Measurements from ENCODE around the gene POLR3F. TPM values are rescaled to one million over a fixed set of nuclear protein-coding genes. Genes with fewer than 3 reads are reported as not detected.
"Not testable (repeated sequence)": the region's sequence is repeated elsewhere in the genome, so short reads cannot be mapped to it uniquely, and the experiment has no call there.

The POLR3F gene, protein sequence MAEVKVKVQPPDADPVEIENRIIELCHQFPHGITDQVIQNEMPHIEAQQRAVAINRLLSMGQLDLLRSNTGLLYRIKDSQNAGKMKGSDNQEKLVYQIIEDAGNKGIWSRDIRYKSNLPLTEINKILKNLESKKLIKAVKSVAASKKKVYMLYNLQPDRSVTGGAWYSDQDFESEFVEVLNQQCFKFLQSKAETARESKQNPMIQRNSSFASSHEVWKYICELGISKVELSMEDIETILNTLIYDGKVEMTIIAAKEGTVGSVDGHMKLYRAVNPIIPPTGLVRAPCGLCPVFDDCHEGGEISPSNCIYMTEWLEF
- total RNA-seq: 30.7 TPM

DNA sequence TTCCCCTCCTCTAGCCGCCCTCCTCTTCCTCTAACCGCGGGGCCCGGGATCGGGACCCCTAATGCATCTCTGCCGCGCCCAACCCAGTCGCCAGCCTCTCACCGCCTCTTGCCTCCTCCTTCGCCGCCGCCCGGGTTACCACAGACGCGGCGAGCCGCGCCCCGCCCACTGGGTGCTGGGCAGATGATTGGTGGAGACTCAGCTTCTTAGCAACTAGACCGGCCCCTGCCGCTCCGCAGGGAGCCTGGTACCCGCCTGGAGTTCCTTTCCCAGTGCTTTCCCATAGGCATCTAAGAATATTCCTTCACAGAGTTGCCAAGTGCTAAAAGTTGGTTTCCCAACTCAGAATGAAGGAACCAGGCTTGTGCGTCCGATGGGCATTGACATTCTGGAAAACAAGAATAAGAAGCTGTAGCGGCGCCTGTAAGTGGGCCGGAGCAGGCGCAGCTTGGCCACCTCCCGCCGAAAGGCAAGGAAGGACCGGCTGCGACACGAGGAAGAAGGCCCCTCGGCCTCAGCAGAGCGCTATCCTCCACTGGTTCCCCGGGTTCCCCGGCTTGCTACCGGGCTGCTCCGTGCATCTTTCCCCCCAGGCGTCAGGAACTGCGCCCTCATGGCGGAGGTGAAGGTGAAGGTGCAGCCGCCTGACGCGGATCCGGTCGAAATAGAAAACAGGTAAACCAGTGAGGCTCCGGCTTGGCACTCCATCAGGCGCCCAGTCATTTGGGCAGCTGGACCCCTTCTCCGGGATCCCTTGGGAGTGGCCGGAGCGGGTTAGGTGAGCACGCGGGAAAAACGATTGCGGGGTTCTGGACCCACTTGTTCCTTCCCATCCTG is at the start of gene POLR3F, which contains the start of gene DZANK1:
Gene POLR3F (plus strand): TSS at position 497 of the 837 bp plus-strand sequence. CDS start 117 bp downstream, at position 614.
Gene DZANK1 (minus strand): TSS at position 137 of the 837 bp plus-strand sequence. CDS start 1,672 bp downstream, outside the sequence.
- DNase-seq: peak; percentile 94

DNA sequence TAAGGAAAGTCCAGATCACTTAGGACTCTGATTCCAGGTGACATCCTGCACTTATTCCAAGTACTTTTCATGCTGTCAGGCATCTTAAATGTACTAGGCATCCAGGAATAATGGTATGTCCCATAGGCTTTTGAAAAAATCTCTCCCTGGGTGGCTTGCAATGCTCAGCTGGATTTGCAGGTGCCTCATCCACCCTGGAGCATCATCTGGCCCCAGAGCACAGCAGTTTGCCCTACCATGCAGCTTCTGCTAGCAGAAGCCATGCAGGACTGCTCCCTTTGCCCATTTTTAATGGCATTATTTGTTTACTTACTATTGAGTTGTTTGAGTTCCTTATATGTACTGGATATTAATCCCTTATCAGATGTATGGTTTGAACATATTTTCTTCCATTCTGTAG is 45.6 kb upstream of the POLR3F start:
- DNase-seq: no peak

DNA sequence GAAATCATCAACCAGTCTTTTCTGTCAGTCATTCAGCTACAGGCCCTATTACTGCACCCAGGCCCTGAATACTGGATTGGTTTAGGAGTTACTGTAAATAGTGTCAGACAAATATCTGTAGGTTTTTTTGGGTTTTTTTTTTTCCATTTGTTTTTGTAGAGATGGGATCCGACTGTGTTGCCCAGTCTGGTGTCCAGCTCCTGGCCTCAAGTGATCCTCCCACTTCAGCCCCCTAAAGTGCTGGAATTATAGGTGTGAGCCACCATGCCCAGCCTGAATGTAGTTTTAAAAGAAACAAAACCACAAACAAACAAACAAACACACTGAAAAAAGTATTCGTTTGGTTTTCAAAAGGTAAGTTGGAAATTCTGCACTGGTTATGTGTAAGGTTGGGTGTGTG is 40.0 kb upstream of the POLR3F start:
- DNase-seq: no peak

DNA sequence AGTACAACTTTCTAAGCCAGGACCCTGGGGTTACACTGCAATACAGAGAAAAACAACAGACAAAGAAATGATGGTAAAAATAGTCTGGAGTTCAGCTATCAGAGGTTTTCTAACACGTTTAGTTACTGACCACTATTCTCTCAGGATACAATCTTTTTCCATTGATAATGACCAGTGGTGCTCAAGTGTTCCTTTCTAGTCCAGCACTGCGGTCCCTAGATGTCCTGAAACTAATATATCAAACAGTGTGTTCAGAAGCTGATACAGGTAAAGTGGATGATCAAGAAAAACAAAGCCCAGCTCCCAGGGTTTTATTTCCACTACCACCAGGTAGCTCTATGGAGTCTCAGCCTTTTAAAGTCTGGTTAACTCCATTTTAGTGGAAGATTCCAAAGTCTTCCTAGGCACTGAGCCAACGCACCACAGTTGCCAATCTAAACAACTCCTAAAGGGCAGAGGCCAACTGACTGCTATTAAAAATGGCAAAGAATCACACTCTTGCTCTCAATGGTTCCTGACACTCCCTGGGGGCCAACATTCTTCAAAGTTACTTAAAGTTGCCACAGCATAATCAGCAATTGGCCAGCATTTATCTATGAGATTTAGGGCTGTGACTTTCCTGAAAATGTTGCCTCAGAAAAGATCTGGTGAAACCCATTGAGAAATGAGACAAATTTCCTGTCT is 38.6 kb upstream of the POLR3F start:
- no peak for DNase-seq

DNA sequence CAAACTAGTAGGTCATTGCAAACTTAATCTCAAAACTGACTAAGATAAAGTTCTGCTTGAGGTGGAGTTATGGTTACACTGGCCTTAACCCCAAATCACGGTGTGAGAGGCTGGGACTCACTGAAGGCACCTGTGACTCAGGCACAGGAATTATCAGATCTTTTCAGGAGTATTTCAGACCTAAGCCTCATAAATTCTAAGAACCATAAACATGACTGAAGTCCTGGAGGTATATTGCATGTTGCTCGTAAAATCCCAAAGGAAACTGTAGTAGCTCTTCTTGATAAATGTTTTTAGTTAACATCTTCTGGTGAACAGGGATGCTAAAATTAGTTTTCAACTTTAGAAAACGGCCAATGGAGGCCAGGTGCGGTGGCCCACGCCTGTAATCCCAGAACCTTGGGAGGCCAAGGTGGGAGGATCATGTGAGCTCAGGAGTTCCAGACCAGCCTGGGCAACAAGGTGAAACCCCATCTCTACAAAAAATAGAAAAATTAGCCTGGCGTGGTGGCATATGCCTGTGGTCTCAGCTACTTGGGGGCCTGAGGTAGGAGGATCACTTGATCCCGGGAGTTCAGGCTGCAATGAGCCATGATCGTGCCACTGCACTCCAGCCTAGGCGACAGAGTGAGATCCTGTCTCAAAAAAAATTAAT is 36.9 kb upstream of the POLR3F start:
- no peak for DNase-seq

DNA sequence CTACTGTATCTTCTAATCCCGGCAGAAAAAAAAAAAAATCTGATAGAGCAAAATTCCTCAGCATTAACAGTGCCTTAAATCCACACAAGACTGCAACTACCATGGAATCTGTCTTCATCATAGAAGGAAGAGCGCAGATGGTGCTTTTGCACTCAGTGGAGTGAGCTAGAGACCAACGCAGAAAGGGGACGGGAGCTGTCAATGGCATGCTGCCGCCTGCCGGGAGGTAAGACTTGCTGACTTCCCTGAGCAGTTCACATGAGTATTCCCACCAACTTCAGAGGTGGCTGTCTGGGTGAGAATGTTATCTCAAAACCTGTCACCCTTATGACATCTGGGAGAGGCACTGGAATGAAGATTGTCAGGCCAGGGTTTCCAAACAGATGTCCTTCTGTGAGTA is 36.0 kb upstream of the POLR3F start:
- no peak for DNase-seq

DNA sequence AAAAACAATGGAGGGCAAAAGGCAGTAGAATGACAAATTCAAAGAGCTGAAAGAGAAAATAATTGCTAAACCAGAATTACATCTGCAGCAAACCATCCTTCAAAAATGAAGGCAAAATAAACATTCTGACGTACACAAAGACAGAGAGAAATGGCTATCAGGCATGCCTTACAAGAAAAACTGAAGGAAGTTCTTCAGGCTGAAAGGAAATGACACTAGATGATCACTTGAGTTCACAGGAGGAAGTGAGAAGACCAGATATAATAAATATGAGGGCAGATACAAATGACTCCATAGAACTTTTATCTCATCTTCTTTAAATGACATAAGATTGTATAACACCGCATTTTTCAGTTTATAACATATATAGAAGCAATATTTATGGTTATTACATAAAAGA is 30.3 kb upstream of the POLR3F start:
- no peak for DNase-seq

DNA sequence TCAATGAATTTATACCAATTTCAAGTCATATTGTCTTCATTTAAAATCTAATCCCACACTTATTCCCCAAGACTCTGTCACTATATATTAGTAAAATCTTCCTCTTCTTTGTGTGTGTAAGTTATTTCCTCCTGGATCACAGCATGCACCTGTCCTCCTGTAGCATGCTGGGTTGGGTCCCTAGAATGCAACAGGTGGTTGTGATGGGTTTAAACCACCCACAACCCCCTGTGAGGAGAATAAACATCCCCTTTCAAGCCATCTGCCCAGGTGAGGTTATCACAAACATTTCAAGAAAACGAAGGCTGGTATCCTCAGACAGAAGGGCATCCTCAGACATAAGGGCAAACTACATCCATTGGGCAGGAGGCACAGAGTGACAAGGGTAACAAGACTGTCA is 26.8 kb upstream of the POLR3F start:
- DNase-seq: no peak

DNA sequence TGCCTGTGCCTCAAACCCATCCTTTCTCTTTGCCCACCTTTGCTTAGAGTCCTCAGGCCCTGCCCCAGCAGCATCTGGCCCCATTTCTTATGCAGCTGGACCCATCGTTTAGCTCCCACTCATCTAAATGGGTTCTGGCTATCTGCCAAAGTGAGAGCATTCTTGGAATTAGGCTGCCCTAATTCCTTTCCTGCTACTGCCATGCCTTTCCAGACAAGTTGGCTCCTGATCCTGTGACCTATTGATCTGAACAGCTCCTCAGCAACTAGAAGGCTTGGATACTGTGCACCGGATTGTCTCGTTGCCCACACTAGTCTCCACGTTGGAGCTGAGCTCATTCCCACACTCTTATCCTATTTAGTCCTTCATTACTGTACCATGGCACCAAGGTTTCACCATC is 23.3 kb upstream of the POLR3F start:
- DNase-seq: no peak

DNA sequence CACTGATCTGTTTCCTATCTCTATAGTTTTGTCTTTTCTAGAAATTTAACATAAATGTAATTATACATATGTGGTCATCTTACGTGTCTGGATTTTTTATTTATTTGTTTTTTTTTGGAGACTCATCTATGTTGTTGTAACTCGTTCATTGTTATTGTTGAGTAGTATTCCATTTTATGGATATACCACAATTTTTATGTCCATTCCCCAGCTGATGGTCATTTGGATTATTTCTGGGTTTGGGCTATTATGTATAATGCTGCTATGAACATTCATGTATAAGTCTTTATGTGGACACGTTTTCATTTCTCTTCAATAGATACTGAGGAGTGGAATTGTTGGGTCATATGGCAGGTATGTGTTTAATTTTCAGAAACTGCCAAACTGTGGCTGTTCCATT is 10.6 kb upstream of the POLR3F start:
- no peak for DNase-seq

DNA sequence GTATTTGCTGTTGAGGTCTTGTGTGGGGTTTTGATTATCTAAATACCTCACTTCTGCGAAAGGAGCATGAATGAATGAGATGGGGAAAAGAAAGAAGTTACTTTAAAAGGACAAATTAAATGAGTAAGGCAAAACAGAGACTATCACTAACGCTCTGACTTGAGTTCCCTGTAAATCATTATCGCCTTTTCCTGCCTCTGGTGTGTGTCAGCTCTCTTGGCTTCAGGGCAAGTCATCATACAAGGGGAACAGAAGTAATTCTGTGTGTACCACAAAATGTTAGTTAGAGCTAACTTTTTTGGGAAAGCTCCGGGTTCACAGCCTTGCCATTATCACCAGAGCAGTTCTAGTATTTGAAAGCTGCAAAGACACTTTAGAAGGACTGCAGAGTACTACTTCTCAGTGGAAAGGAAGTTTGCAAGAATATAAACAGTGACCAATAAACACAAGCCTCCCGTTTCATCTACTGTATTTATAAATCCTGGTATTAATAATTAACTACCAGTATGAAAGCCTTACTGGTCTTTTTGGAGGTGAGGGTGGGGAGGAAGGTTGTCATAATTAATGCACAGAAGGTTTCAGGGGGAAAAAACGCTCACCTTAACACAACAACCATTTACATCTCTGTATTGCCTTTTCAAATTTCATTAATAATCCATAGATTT is 1.5 kb upstream of the POLR3F start:
- DNase-seq: no peak

DNA sequence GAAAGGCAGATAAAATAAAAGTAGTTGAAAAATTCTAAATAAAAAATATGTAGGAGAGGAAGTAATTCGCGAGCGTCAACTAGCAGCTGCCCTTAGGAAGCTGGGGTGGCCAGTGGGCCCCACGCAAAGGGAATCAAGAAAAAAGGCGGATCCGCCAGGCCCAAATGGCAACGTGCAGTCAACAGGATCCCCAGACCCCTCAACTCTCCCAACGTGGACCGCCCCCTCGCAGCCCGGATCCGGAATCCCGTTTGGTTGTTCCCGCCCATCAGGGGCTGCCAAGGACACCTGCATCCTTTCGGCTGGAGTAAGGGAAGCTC is 656 bp upstream of the POLR3F start:
- no peak for DNase-seq

DNA sequence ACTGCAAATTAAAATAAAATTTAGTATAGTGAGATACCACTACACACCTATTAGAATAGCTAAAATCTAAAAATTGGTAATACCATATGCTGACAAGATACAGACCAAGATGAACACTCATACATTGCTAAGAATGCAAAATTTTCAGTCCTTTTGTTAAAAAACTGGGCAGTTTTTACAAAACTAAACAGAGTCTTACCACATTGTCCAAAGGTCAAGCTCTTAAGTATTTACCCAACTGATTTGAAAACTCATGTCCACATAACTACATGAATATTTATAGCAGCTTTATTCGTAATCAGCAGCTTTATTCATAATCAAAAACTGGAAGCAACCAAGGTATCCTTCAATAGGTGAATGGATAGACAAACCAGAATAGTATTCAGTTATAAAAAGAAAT is 10.0 kb downstream of the POLR3F start:
- DNase-seq: no peak

DNA sequence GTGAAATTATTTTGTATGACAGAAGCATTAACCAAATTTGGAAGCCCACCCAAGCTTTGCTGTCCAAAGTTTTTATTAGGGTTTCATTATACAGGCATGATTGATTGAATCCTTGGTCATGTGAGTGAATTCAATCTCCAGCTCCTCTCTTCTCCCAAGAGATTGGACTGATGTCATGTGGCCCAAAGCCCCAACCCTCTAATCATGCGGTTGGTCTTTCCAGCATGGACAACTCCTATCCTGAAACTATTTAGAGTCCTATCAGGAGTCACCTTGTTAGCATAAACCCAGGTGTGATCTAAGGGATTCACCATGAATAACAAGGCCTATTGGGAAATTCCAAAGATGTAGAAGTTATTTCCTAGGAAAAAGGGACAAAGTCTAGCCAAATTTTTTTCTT is 10.6 kb downstream of the POLR3F start:
- no peak for DNase-seq

DNA sequence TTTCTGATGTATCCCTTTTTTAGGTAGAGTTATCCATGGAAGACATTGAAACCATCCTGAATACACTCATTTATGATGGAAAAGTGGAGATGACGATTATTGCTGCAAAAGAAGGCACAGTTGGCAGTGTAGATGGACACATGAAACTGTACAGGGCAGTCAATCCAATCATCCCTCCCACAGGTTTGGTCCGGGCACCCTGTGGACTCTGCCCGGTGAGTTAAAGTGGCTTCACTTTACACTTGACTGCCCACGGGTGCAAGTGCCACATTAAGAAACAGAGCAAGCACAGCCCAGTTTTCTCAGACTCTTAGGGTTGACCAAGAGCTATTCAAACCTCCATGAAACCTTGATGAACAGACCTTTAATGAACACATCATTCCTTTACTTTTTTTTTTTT is 14.4 kb downstream of the POLR3F start:
- no peak for DNase-seq

DNA sequence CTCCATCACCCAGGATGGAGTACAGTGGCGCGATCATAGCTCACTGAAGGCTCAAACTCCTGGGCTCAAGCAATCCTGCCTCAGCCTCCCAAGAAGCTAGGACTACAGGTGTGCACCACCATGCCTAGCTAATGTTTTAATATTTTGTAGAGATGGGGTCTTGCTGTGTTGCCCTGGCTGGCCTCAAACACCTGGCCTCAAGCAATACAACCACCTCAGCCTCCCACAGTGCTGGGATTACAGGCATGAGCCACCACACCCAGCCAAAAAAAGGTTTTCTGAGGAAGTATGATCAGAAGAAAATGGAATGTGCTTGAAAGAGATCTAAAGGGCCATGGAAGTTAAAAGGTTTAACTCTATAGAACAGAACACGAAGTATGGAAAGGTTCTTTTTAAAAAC is 21.1 kb downstream of the POLR3F start:
- no peak for DNase-seq

DNA sequence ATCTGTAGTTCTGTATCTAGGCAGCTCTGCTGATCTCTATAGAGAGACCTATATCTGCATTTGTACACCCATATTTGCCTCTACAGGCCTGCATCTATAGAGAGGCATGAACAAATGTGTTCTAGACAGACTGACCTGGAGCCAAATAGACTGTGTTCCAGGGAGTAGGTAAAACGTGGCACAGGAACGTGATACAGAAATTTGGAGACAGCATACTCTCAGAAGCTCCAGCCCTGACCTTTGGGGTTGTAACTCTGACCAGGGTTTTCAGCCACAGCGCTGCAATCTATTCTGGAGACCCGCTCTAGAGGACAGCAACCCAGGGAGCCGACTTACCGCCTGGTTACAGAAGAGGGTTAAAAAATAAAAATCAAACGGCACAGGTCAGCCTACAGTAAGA is 28.9 kb downstream of the POLR3F start:
- no peak for DNase-seq

DNA sequence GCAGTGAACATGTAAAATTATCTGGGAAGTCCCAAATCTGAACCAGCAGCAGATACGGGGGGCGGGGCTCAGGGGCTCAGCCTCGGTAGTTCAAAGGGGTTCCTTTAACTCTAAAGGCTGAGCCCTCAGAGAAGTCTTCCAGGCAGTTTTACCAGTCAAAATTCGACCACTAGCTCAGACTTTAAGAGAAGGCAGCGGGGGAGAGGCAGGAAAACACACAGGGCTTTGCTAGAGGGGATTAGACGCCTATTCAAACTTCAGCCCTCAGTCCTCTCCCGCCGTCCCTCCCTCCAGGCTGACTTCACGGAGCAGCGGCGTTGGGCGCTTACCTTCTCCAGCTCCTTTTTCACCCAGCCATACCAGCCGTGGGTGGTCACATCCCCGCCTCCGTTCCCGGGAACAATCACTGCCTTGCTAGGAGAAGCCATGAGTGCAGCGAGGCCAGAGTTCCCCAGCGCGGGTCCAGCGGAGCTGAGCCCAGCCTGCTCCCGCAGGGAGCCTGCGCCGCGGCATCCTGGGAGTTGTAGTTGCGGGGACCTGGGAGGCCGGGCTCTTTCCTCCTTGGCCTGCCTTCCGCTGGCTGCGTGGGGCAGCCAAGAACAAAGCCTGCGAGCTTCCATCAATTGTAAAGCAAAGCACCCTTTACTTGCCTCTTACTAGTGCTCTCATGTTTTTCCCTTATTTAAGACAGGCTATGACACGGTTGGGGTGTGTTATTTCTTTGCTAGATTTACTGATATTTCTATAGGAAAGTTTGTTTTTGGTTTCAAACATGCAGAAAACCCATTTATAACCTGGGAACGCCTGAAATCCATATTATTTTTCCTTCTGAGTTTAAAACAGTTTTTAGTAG is 29.8 kb downstream of the POLR3F start, which contains the start of gene RBBP9:
Gene RBBP9 (minus strand): TSS at position 486 of the 853 bp plus-strand sequence. CDS start 58 bp downstream, at position 428.
- DNase-seq: peak; percentile 86

DNA sequence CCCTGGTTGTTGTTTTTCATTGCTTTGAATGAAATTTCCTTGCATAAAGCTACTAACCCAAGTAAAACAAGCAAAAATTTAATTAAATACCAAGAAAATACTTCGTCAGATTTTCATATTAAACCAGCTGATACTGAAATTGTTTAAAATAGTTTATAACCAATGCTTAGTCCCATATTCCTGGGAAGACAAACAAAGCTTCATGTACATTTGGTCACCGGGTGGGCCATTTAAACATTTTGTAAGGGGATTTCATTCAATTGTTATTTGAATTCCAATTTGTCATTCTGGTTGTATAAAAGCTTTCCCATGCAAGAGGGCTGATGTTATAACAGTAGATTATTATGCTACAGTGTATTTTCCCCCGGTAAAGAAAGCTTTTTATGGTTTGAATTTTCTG is 30.4 kb downstream of the POLR3F start:
- DNase-seq: no peak

DNA sequence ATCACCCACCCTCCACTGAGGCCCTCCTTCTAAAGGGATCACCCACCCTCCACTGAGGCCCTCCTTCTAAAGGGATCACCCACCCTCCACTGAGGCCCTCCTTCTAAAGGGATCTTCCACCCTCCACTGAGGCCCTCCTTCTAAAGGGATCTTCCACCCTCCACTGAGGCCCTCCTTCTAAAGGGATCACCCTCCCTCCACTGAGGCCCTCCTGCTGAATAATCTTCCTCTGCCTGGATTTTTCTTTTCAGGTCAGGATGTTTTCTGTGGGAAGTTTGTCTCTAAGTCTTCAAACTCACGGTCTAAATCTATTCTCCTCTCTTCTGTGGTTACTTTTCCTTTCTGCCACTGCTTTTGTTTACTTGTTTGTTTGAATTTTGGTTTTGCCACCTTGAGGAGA is 34.5 kb downstream of the POLR3F start:
- not testable (repeated sequence) for DNase-seq

DNA sequence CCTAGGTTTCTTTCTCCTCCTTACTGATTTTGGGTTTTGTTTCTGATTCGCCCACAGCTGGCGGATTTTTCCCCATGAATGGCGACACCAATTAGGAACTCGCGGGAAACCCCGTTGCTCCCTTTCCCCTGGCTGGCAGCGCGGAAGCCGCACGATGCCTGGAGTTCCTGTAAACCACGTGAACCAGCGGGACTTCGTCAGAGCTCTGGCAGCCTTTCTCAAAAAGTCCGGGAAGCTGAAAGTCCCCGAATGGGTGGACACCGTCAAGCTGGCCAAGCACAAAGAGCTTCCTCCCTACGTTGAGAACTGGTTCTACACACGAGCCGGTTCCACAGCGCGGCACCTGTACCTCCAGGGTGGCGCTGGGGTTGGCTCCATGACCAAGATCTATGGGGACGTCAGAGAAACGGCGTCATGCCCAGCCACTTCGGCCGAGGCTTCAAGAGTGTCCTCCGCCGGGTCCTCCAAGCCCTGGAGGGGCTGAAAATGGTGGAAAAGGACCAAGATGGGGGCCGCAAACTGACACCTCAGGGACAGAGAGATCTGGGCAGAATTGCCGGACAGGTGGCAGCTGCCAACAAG is 37.4 kb downstream of the POLR3F start:
- DNase-seq: peak; percentile 8

All from occipital lobe (tissue), 2 donors.